GM12873 (cell line): Measurements from ENCODE around the gene PARN.

ENCODE experiments used
- CTCF ChIP-seq: IDR thresholded peaks from 2 replicates; pipeline ENCODE4 v1.5.1; 2012; ENCODE audit warnings: low read depth, mild to moderate bottlenecking, moderate library complexity, low read length, control low read depth; ENCODE audit not compliant: insufficient read depth; ENCODE audit errors: missing control alignments

The PARN gene

GRCh38 chr16:14452066-14452465, 178.0 kb downstream of the PARN start:
- no peak for TF ChIP-seq CTCF

GRCh38 chr16:14450846-14451245, 179.2 kb downstream of the PARN start:
- no peak for TF ChIP-seq CTCF

- no peak for TF ChIP-seq CTCF
Measured at GRCh38 chr16:14449790-14450480, 180.1 kb downstream of the PARN start.

GRCh38 chr16:14449334-14449733, 180.7 kb downstream of the PARN start:
- TF ChIP-seq CTCF: no peak

DNA sequence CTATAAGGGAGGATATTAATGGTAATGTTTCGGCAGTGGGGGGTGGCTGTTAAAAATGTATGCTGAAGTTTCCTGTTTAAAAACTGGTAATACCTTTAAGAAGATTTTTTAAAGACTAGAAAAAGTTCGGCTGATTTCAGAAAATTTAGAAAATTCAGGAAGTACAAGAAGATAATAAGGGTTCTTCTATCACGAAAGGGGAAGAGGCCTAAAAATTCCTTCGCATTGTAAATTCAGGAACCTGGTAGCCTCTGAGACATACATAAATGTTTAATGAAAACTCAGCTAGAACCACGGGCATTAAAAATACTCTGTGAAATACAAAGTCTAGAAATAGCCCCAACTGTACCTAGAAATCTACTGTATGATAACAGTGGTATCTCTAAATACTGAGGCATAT, 181.2 kb downstream of the PARN start:
- no peak for TF ChIP-seq CTCF

GRCh38 chr16:14447783-14448182, 182.3 kb downstream of the PARN start:
- TF ChIP-seq CTCF: no peak

- no peak for TF ChIP-seq CTCF
Measured at GRCh38 chr16:14446796-14447195, 183.3 kb downstream of the PARN start.
